Measurements from ENCODE around the gene FMOD.

The FMOD gene

GRCh38 chr1:203346060-203346768 lies 4.7 kb downstream of the FMOD start:
- peak; percentile 20; the same call in 1 of the 2 replicates for TF ChIP-seq CTCF (conservative IDR thresholded peaks at IDR 0.05)
- TF ChIP-seq ZFX (IDR thresholded peaks at IDR 0.05) = no peak

GRCh38 chr1:203343956-203344754 lies 6.8 kb downstream of the FMOD start:
- TF ChIP-seq ZFX (IDR thresholded peaks at IDR 0.05) = no peak
- H3K27ac ChIP-seq = no peak overlapping the region

More at GRCh38 chr1:203346060-203346768, 4.7 kb downstream of the FMOD start:
- no peak overlapping the region for H3K27ac ChIP-seq

GRCh38 chr1:203342192-203342940 lies 8.6 kb downstream of the FMOD start:
- TF ChIP-seq ZFX (IDR thresholded peaks at IDR 0.05) (no peak), CTCF (conservative IDR thresholded peaks at IDR 0.05) (peak; percentile 90)
- no peak overlapping the region for H3K27ac ChIP-seq

GRCh38 chr1:203340112-203340790 lies 10.7 kb downstream of the FMOD start:
- H3K27ac ChIP-seq = no peak overlapping the region
- TF ChIP-seq ZFX (IDR thresholded peaks at IDR 0.05) (no peak), CTCF (conservative IDR thresholded peaks at IDR 0.05) (peak; percentile 96)

- H3K27ac ChIP-seq = no peak overlapping the region
- TF ChIP-seq CTCF (conservative IDR thresholded peaks at IDR 0.05) (peak; percentile 94), ZFX (IDR thresholded peaks at IDR 0.05) (no peak)
Observed at GRCh38 chr1:203338335-203339036, 12.4 kb downstream of the FMOD start.

GRCh38 chr1:203336097-203336496 lies 14.8 kb downstream of the FMOD start:
- H3K27ac ChIP-seq = no peak overlapping the region
- no peak for TF ChIP-seq ZFX (IDR thresholded peaks at IDR 0.05)
- TF ChIP-seq CTCF (conservative IDR thresholded peaks at IDR 0.05) = no peak

- H3K27ac ChIP-seq = no peak overlapping the region
Observed at GRCh38 chr1:203335503-203335902, 15.4 kb downstream of the FMOD start.

More at GRCh38 chr1:203335503-203335902, 15.4 kb downstream of the FMOD start:
- no peak for TF ChIP-seq ZFX (IDR thresholded peaks at IDR 0.05)
- no peak for TF ChIP-seq CTCF (conservative IDR thresholded peaks at IDR 0.05)
